Right atrium auricular region (tissue), 2 donors: ENCODE results near the gene PAX2. TPM values are rescaled to one million over a fixed set of nuclear protein-coding genes. Genes with fewer than 3 reads are reported as not detected.

Experiments used
- DNase-seq: peaks from one replicate; pipeline ENCODE4 v3.0.0-alpha.2; 2019; ENCODE audit warnings: low spot score
- H3K27ac ChIP-seq, 2 donors: fragments of 200-600 bp; sonication (generic); 1 replicate in 1 of 2; 2 replicates in 1 of 2; pipeline ENCODE4 v1.5.1; 2016 to 2019
- H3K27me3 ChIP-seq, 2 donors: fragments of 200-600 bp; sonication (generic); one replicate each; pipeline versions ENCODE4 v1.5.1 to v1.6.0; 2017 to 2019
- H3K36me3 ChIP-seq: fragments of 200-600 bp; sonication (generic); one replicate; pipeline ENCODE4 v1.5.1; 2016
- H3K4me1 ChIP-seq, 2 donors: fragments of 200-600 bp; sonication (generic); one replicate each; pipeline versions ENCODE4 v1.5.1 to v1.6.0; 2017 to 2019
- H3K4me3 ChIP-seq, 2 donors: fragments of 200-600 bp; sonication (generic); 1 replicate in 1 of 2; 2 replicates in 1 of 2; pipeline ENCODE4 v1.5.1; 2017 to 2019; ENCODE audit warnings: mild to moderate bottlenecking in 1 of 2, moderate library complexity in 1 of 2
- H3K9me3 ChIP-seq, 2 donors: fragments of 200-600 bp; sonication (generic); one replicate each; pipeline ENCODE4 v1.5.1; 2019
- CTCF ChIP-seq, 2 donors: fragments of 200-600 bp; sonication (generic); IDR thresholded peaks; one replicate each; pipeline ENCODE4 v1.5.1; 2019; ENCODE audit warnings: antibody characterized with exemption in 2 of 2
- total RNA-seq, 2 donors: library from RNA; depleted of rRNA; stranded (reverse); fragments of >200 nt; gene quantifications; one replicate each; pipeline ENCODE4 v1.1.0, GENCODE V29; 2016

PAX2 gene
- total RNA-seq, 2 donors from 2014 or later = not detected

DNA sequence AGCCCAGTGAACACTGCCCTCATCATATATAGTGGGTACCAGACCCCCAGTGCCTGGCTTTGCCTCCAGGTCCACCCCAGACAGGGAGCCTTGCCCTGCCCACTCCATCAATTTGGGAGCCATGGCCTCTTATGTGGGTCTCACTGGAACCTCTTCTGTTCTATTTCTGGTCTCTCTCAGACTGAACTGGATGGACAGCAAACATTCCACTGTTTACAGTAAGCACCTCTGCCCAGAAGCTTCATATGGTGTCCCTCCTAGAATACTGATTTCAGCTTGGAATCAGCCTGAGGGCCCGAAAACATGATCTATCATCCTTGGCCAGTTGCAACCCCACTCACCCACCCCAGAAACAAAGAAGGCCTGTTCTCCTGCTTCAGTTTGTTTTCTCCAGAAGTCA, 86.4 kb downstream of the PAX2 start:
- no peaks in the 10 kb centered on the region for H3K9me3 ChIP-seq
- DNase-seq = no peak
- H3K27ac ChIP-seq = no peak overlapping the region
- no peaks in the 10 kb centered on the region for H3K36me3 ChIP-seq
- peaks cover 33 to 37% of the 10 kb centered on the region in 2 donors for H3K27me3 ChIP-seq
- H3K4me1 ChIP-seq = peaks cover 0 to 33% of the 10 kb centered on the region in 2 donors
- no peak for TF ChIP-seq CTCF (IDR thresholded peaks at IDR 0.05)
- no peak overlapping the region for H3K4me3 ChIP-seq

DNA sequence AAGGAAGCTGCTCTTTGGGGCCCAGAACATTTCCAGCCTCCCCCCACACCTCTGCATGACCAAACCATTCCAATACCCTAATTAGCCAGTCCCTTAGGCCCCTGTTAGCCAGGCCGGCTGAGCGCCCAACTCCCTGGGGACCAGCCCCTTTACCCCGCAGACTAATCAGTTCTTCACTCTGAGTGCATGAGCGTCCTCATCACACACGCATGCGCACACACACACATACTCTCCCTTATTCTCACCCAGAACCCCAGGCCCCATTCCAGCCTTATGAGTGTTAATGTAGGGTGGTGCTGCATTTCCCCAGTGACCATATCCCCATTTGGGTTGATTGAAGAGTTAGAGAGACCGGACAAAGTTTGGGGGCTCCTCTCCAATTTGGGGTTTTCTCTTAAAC, 90.4 kb downstream of the PAX2 start:
- DNase-seq = no peak
- Histone ChIP-seq H3K9me3 (peaks cover 0 to 3% of the 10 kb centered on the region in 2 donors), H3K36me3 (no peaks in the 10 kb centered on the region), H3K27me3 (peaks cover 0 to 5% of the 10 kb centered on the region in 2 donors), H3K27ac (no peak overlapping the region), H3K4me3 (no peak overlapping the region), H3K4me1 (no peaks in the 10 kb centered on the region)
- no peak for TF ChIP-seq CTCF (IDR thresholded peaks at IDR 0.05)

GRCh38 chr10:100836891-100837290, 91.5 kb downstream of the PAX2 start:
- no peak overlapping the region for H3K4me3 ChIP-seq
- H3K4me1 ChIP-seq = no peaks in the 10 kb centered on the region
- peaks cover 0 to 9% of the 10 kb centered on the region in 2 donors for H3K9me3 ChIP-seq
- no peak for DNase-seq
- no peak for TF ChIP-seq CTCF (IDR thresholded peaks at IDR 0.05)
- H3K36me3 ChIP-seq = no peaks in the 10 kb centered on the region
- no peak overlapping the region for H3K27ac ChIP-seq
- H3K27me3 ChIP-seq = no peaks in the 10 kb centered on the region

DNA sequence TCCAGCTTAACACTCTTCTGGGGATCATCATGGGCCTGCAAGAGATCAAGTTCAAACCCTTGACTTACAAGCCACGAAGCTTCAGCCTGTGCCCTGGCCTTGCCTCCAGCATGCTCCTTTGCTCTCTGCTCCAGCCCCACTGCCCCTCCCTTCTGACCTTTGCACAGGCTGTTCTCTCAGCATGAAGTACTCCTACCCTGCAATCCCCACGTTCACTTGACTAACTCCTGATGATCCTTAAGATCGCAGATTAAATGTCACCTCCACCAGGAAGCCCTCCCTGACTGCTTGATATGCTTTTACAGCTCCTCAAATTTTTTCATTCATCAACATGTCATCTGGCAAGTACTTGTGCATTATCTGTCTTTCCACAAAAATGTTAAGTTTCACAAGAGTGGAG, 91.9 kb downstream of the PAX2 start:
- H3K27me3 ChIP-seq = no peaks in the 10 kb centered on the region
- H3K27ac ChIP-seq = no peak overlapping the region
- DNase-seq = no peak
- no peak overlapping the region for H3K4me3 ChIP-seq
- peaks cover 0 to 9% of the 10 kb centered on the region in 2 donors for H3K9me3 ChIP-seq
- no peaks in the 10 kb centered on the region for H3K4me1 ChIP-seq
- no peak for TF ChIP-seq CTCF (IDR thresholded peaks at IDR 0.05)
- no peaks in the 10 kb centered on the region for H3K36me3 ChIP-seq

GRCh38 chr10:100838986-100839385, 93.6 kb downstream of the PAX2 start:
- no peak overlapping the region for H3K27ac ChIP-seq
- peaks cover 0 to 9% of the 10 kb centered on the region in 2 donors for H3K9me3 ChIP-seq
- H3K4me1 ChIP-seq = no peaks in the 10 kb centered on the region
- H3K27me3 ChIP-seq = no peaks in the 10 kb centered on the region
- no peak for DNase-seq
- H3K4me3 ChIP-seq = no peak overlapping the region
- TF ChIP-seq CTCF (IDR thresholded peaks at IDR 0.05) = no peak
- H3K36me3 ChIP-seq = no peaks in the 10 kb centered on the region

DNA sequence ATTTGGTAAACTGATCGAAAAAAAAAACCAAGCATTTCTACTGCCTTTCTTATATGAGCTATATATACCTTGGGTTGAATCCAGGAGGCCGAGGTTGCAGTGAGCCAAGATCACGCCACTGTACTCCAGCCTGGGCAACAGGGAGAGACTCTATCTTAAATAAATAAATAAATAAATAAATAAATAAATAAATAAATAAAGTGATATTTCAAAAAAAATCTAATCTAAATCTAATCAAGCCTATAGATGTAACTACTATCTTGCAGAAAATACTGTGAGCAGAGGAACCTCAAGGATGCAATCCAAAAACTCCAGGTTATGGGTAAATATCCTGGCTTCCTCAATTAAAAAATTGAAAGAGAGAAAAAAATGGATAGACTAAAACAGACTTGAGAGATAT, 96.1 kb downstream of the PAX2 start:
- Histone ChIP-seq H3K27me3 (no peaks in the 10 kb centered on the region), H3K4me3 (no peak overlapping the region)

More for the DNA sequence above, 96.1 kb downstream of the PAX2 start:
- Histone ChIP-seq H3K36me3 (no peaks in the 10 kb centered on the region), H3K9me3 (peaks cover 0 to 9% of the 10 kb centered on the region in 2 donors), H3K4me1 (no peaks in the 10 kb centered on the region), H3K27ac (no peak overlapping the region)
- DNase-seq = no peak
- TF ChIP-seq CTCF (IDR thresholded peaks at IDR 0.05) = no peak
